CD14-positive monocyte (primary cell): ENCODE measurements around the gene MAP2. TPM values are rescaled to one million over a fixed set of nuclear protein-coding genes. Genes with fewer than 3 reads are reported as not detected.

Source experiments
- DNase-seq, 3 donors: peaks; one replicate each; pipeline ENCODE4 v3.0.0-alpha.2; 2011 to 2022
- H2AFZ ChIP-seq: 2 replicates; pipeline ENCODE4 v1.6.0; 2012; ENCODE audit warnings: mild to moderate bottlenecking, low read depth, low read length, inconsistent platforms; ENCODE audit not compliant: insufficient read depth, poor library complexity, severe bottlenecking
- H3K27ac ChIP-seq, 2 donors: 1 replicate in 1 of 2; 2 replicates in 1 of 2; pipeline ENCODE4 v1.5.1; 2012 to 2013; ENCODE audit warnings: low read length in 2 of 2, control low read depth in 1 of 2, inconsistent platforms in 1 of 2, low read depth in 1 of 2, mild to moderate bottlenecking in 1 of 2
- H3K27me3 ChIP-seq, 2 donors: one replicate each; pipeline versions ENCODE4 v1.6.0 to v1.6.1; 2011 to 2013; ENCODE audit warnings: low read length in 2 of 2; ENCODE audit not compliant: control insufficient read depth in 2 of 2, insufficient read depth in 2 of 2
- H3K36me3 ChIP-seq, 2 donors: replicated peaks in 1 of 2; 1 replicate in 1 of 2; 2 replicates in 1 of 2; pipeline versions ENCODE4 v1.5.1 to v1.6.1; 2012 to 2013; ENCODE audit warnings: low read length in 2 of 2, control low read depth in 1 of 2, inconsistent platforms in 1 of 2, mild to moderate bottlenecking in 1 of 2; ENCODE audit not compliant: insufficient read depth in 2 of 2, control insufficient read depth in 1 of 2
- H3K4me1 ChIP-seq, 2 donors: 1 replicate in 1 of 2; 2 replicates in 1 of 2; pipeline versions ENCODE4 v1.5.1 to v1.6.1; 2012 to 2013; ENCODE audit warnings: low read length in 2 of 2, control low read depth in 1 of 2, inconsistent platforms in 1 of 2, mild to moderate bottlenecking in 1 of 2, moderate library complexity in 1 of 2; ENCODE audit not compliant: insufficient read depth in 2 of 2, control insufficient read depth in 1 of 2
- H3K4me2 ChIP-seq: replicated peaks from 2 replicates; pipeline ENCODE3; 2012; ENCODE audit warnings: low read length, moderate library complexity, mild to moderate bottlenecking; ENCODE audit not compliant: poor library complexity, severe bottlenecking; ENCODE audit errors: extremely low read depth
- H3K4me3 ChIP-seq, 3 experiments: fragments of 200-600 bp in 1 of 3; sonication (generic) in 1 of 3; replicated peaks in 1 of 3; 1 replicate in 2 of 3; 2 replicates in 1 of 3; pipeline ENCODE4 v1.5.1; 2011 to 2013; ENCODE audit warnings: low read length in 3 of 3, mild to moderate bottlenecking in 3 of 3, control low read depth in 2 of 3, low read depth in 2 of 3, inconsistent platforms in 1 of 3, moderate library complexity in 1 of 3
- H3K79me2 ChIP-seq: 2 replicates; pipeline ENCODE4 v1.6.0; 2012; ENCODE audit warnings: mild to moderate bottlenecking, control low read depth, inconsistent platforms, low read length, moderate library complexity; ENCODE audit not compliant: insufficient read depth
- H3K9ac ChIP-seq: 2 replicates; pipeline ENCODE4 v1.6.0; 2017; ENCODE audit warnings: low read length, mild to moderate bottlenecking; ENCODE audit not compliant: insufficient read depth, poor library complexity, severe bottlenecking
- H3K9me3 ChIP-seq, 2 donors: replicated peaks in 1 of 2; 1 replicate in 1 of 2; 2 replicates in 1 of 2; pipeline versions ENCODE4 v1.5.1 to v1.6.1; 2012 to 2013; ENCODE audit warnings: low read length in 2 of 2, control low read depth in 1 of 2; ENCODE audit not compliant: control insufficient read depth in 1 of 2, insufficient read depth in 1 of 2
- H4K20me1 ChIP-seq: 2 replicates; pipeline ENCODE4 v1.6.0; 2012; ENCODE audit warnings: mild to moderate bottlenecking, low read length, control low read depth, moderate library complexity; ENCODE audit not compliant: insufficient read depth
- H3K27ac Mint-ChIP-seq, 7 donors: one replicate each; pipeline ENCODE4 v1.8.0; 2020; ENCODE audit warnings: mild to moderate bottlenecking in 7 of 7, mixed read lengths in 7 of 7, moderate library complexity in 6 of 7, inconsistent platforms in 2 of 7
- H3K27me3 Mint-ChIP-seq, 3 donors: one replicate each; pipeline ENCODE4 v1.8.0; 2021 to 2022; ENCODE audit warnings: low read depth in 3 of 3, mild to moderate bottlenecking in 3 of 3, mixed read lengths in 3 of 3, moderate library complexity in 3 of 3, inconsistent platforms in 1 of 3
- H3K36me3 Mint-ChIP-seq, 2 donors: one replicate each; pipeline ENCODE4 v1.8.0; 2020; ENCODE audit warnings: mixed read lengths in 2 of 2, inconsistent platforms in 1 of 2, mild to moderate bottlenecking in 1 of 2
- H3K4me1 Mint-ChIP-seq: one replicate; pipeline ENCODE4 v1.8.0; 2020; ENCODE audit warnings: mild to moderate bottlenecking, mixed read lengths
- H3K4me3 Mint-ChIP-seq, 2 donors: one replicate each; pipeline ENCODE4 v1.8.0; 2020; ENCODE audit warnings: mild to moderate bottlenecking in 2 of 2, mixed read lengths in 2 of 2, moderate library complexity in 1 of 2
- H3K9me3 Mint-ChIP-seq, 7 donors: one replicate each; pipeline ENCODE4 v1.8.0; 2020 to 2022; ENCODE audit warnings: mixed read lengths in 7 of 7, mild to moderate bottlenecking in 6 of 7, moderate library complexity in 6 of 7, inconsistent platforms in 2 of 7
- WGBS: methylation state at CpG from one replicate; pipeline ENCODE4 v1.1.5; 2013; ENCODE audit warnings: missing lambda C conversion rate; ENCODE audit not compliant: insufficient coverage; 5-methylcytosine and 5-hydroxymethylcytosine counted together
- intact Hi-C, 2 donors: fragments of 100-400 bp; cut with micrococcal nuclease; formaldehyde crosslinking; loops; one replicate each; pipeline versions ENCODE4 v1.15.0 to v1.15.1; 2023
- polyA plus RNA-seq, 3 donors: library from polyadenylated mRNA; depleted of rRNA in 1 of 3; unstranded in 2 of 3; stranded (reverse) in 1 of 3; fragments of 300-500 nt in 2 of 3; fragments of >200 nt in 1 of 3; fragmentation: Illumina TruSeq in 2 of 3; gene quantifications; 1 replicate in 2 of 3; 2 replicates in 1 of 3; pipeline ENCODE4 v1.2.3, GENCODE V29; 2012 to 2021
- TF ChIP-seq, protein P1 (sequence below): fragments of 200-600 bp; IDR thresholded peaks from one replicate; pipeline ENCODE4 v1.8.0; 2022; ENCODE audit warnings: antibody characterized with exemption, mild to moderate bottlenecking

MAP2 gene
- polyA plus RNA-seq, 3 donors: not detected

- Histone ChIP-seq H3K27ac (no peak overlapping the region), H3K27me3 (no peaks in the 10 kb centered on the region), H3K79me2 (no peaks in the 10 kb centered on the region), H4K20me1 (no peaks in the 10 kb centered on the region), H3K4me1 (no peaks in the 10 kb centered on the region), H3K36me3 (no peaks in the 10 kb centered on the region), H2AFZ (no peak overlapping the region), H3K4me3 (no peak overlapping the region), H3K9me3 (no peaks in the 10 kb centered on the region), H3K4me2 (no peak overlapping the region), H3K9ac (no peak overlapping the region)
- Mint-ChIP-seq H3K27me3 (no peaks in the 10 kb centered on the region), H3K4me3 (no peak overlapping the region), H3K4me1 (no peaks in the 10 kb centered on the region), H3K36me3 (no peaks in the 10 kb centered on the region), H3K27ac (no peak overlapping the region), H3K9me3 (peaks cover 0 to 2% (median 0%) of the 10 kb centered on the region in 7 donors)
- TF ChIP-seq, protein P1, sequence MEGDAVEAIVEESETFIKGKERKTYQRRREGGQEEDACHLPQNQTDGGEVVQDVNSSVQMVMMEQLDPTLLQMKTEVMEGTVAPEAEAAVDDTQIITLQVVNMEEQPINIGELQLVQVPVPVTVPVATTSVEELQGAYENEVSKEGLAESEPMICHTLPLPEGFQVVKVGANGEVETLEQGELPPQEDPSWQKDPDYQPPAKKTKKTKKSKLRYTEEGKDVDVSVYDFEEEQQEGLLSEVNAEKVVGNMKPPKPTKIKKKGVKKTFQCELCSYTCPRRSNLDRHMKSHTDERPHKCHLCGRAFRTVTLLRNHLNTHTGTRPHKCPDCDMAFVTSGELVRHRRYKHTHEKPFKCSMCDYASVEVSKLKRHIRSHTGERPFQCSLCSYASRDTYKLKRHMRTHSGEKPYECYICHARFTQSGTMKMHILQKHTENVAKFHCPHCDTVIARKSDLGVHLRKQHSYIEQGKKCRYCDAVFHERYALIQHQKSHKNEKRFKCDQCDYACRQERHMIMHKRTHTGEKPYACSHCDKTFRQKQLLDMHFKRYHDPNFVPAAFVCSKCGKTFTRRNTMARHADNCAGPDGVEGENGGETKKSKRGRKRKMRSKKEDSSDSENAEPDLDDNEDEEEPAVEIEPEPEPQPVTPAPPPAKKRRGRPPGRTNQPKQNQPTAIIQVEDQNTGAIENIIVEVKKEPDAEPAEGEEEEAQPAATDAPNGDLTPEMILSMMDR: no peak
- intact Hi-C loops: no loop called here
- no peak for DNase-seq
- WGBS: no CpG with 5 or more reads among the region's 1 CpG
These were observed 178.4 kb downstream of the MAP2 start for GRCh38 chr2:209602259-209602658.

- Mint-ChIP-seq H3K27me3 (no peaks in the 10 kb centered on the region), H3K4me1 (no peaks in the 10 kb centered on the region), H3K4me3 (no peak overlapping the region), H3K9me3 (peaks cover 0 to 3% (median 0%) of the 10 kb centered on the region in 7 donors), H3K36me3 (no peaks in the 10 kb centered on the region), H3K27ac (no peak overlapping the region)
- no peak overlapping the region for H2AFZ ChIP-seq
- H3K9ac ChIP-seq: no peak overlapping the region
- H3K9me3 ChIP-seq: no peaks in the 10 kb centered on the region
- no peak overlapping the region for H3K27ac ChIP-seq
- no peak for DNase-seq
- no peak overlapping the region for H3K4me3 ChIP-seq
- TF ChIP-seq, protein P1: no peak
- H3K4me2 ChIP-seq: no peak overlapping the region
- H3K27me3 ChIP-seq: no peaks in the 10 kb centered on the region
- no peaks in the 10 kb centered on the region for H3K79me2 ChIP-seq
- intact Hi-C loops: no loop called here
- H3K4me1 ChIP-seq: no peaks in the 10 kb centered on the region
- no CpG with 5 or more reads among the region's 2 CpGs for WGBS
- H3K36me3 ChIP-seq: no peaks in the 10 kb centered on the region
- H4K20me1 ChIP-seq: no peaks in the 10 kb centered on the region
These were observed 185.7 kb downstream of the MAP2 start for GRCh38 chr2:209609531-209609930.
